ENCODE measurements around the gene BAZ1B. TPM values are rescaled to one million over a fixed set of nuclear protein-coding genes. Genes with fewer than 3 reads are reported as not detected.

The BAZ1B gene
- total RNA-seq, 1 experiment from 2014 or later = 107 TPM

DNA sequence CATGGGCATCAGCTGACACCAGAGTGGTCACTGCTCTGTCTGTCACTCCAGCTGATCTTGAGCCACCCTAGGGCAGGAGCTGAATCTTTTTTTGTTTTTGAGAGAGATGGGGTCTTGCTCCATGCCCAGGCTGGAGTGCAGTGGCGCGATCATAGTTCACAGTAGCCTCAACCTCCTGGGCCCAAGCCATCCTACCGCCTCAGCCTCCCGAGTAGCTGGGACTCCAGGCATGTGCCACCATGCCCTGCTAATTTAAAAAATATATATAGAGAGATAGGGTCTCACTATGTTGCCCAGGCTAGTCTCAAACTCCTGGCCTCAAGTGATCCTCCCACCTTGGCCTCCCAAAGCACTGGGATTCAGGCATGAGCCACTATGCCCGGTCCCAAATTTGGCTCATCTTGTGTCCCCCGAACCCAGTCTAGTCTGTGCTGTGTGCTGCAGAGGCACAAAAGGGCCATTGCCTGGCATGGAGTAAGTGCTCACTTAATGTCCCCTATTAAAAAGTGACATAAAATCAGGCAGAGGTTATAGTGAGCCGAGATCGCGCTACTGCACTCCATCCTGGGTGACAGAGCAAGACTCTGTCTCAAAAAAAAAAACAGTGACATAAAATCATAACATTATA lies 96.6 kb downstream of the BAZ1B start:
- peaks cover 5% of the 10 kb centered on the region; the same call in 1 of the 2 replicates for H3K4me1 ChIP-seq (ENCODE audit: control insufficient read depth, insufficient read depth, low read length)
- DNase-seq (ENCODE audit: low read depth, low spot score) (no peak), ATAC-seq (no peak)
- in situ Hi-C loops (cut with HindIII; ENCODE audit: low pct_unique_long_range_greater_than_20kb, low sequenced_read_pairs) (no loop called here), intact Hi-C loops (cut with micrococcal nuclease; ENCODE audit: unreplicated experiment) (no loop called here)
- CTCF ChIA-PET = no interaction called here
- no peaks in the 10 kb centered on the region for H3K27me3 ChIP-seq (ENCODE audit: control insufficient read depth, insufficient read depth, low read length)
- H3K4me3 ChIP-seq (ENCODE audit: low read depth in 2 of 2, low read length in 2 of 2) = no peak overlapping the region
- POLR2A ChIA-PET = no interaction called here
- no peaks in the 10 kb centered on the region for H3K36me3 ChIP-seq (ENCODE audit: control insufficient read depth, insufficient read depth, low read length)
- H3K27ac ChIP-seq (ENCODE audit: low read length) = no peak overlapping the region
- no peaks in the 10 kb centered on the region for H3K9me3 ChIP-seq (ENCODE audit: control insufficient read depth, insufficient read depth, low read depth, low read length)
- TF ChIP-seq, protein P1, sequence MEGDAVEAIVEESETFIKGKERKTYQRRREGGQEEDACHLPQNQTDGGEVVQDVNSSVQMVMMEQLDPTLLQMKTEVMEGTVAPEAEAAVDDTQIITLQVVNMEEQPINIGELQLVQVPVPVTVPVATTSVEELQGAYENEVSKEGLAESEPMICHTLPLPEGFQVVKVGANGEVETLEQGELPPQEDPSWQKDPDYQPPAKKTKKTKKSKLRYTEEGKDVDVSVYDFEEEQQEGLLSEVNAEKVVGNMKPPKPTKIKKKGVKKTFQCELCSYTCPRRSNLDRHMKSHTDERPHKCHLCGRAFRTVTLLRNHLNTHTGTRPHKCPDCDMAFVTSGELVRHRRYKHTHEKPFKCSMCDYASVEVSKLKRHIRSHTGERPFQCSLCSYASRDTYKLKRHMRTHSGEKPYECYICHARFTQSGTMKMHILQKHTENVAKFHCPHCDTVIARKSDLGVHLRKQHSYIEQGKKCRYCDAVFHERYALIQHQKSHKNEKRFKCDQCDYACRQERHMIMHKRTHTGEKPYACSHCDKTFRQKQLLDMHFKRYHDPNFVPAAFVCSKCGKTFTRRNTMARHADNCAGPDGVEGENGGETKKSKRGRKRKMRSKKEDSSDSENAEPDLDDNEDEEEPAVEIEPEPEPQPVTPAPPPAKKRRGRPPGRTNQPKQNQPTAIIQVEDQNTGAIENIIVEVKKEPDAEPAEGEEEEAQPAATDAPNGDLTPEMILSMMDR (IDR thresholded peaks at IDR 0.05) = no peak
- TF ChIP-seq, protein P2, sequence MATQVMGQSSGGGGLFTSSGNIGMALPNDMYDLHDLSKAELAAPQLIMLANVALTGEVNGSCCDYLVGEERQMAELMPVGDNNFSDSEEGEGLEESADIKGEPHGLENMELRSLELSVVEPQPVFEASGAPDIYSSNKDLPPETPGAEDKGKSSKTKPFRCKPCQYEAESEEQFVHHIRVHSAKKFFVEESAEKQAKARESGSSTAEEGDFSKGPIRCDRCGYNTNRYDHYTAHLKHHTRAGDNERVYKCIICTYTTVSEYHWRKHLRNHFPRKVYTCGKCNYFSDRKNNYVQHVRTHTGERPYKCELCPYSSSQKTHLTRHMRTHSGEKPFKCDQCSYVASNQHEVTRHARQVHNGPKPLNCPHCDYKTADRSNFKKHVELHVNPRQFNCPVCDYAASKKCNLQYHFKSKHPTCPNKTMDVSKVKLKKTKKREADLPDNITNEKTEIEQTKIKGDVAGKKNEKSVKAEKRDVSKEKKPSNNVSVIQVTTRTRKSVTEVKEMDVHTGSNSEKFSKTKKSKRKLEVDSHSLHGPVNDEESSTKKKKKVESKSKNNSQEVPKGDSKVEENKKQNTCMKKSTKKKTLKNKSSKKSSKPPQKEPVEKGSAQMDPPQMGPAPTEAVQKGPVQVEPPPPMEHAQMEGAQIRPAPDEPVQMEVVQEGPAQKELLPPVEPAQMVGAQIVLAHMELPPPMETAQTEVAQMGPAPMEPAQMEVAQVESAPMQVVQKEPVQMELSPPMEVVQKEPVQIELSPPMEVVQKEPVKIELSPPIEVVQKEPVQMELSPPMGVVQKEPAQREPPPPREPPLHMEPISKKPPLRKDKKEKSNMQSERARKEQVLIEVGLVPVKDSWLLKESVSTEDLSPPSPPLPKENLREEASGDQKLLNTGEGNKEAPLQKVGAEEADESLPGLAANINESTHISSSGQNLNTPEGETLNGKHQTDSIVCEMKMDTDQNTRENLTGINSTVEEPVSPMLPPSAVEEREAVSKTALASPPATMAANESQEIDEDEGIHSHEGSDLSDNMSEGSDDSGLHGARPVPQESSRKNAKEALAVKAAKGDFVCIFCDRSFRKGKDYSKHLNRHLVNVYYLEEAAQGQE (IDR thresholded peaks at IDR 0.05; ENCODE audit: insufficient read depth in 1 of 2, low read depth in 2 of 2, low read length in 1 of 2) = no peak
- TF ChIP-seq POLR2AphosphoS5 (IDR thresholded peaks at IDR 0.05; ENCODE audit: low read depth, low read length) = no peak
- TF ChIP-seq SIN3A (IDR thresholded peaks at IDR 0.05; ENCODE audit: borderline replicate concordance, insufficient read depth, low read depth, low read length) = no peak
- no peak for TF ChIP-seq TCF7L2 (IDR thresholded peaks at IDR 0.05; ENCODE audit: low read depth, low read length)
- BruUV-seq (replicated peaks) = no TSS peak

DNA sequence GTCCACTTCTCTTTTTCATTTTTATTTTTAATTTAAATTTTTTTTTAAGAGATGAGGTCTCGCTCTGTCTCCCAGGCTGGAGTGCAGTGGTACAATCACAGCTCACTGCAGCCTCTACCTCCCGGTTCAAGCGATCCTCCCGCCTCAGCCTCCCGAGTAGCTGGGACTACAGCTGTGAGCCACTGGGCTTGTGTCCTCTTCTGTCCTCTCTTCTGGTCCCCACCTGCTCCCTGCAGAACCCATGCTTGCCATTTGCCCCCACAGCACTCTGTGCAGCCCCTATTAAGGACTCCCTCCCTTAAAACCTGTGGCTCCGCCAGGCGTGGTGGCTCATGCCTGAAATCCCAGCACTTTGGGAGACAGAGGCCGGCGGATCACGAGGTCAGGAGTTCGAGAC lies 97.6 kb downstream of the BAZ1B start:
- H3K27ac ChIP-seq (ENCODE audit: low read length) = no peak overlapping the region
- ChIA-PET POLR2A (no interaction called here), CTCF (no interaction called here)
- H3K4me3 ChIP-seq (ENCODE audit: low read depth in 2 of 2, low read length in 2 of 2) = no peak overlapping the region
- H3K4me1 ChIP-seq (ENCODE audit: control insufficient read depth, insufficient read depth, low read length) = no peaks in the 10 kb centered on the region
- H3K36me3 ChIP-seq (ENCODE audit: control insufficient read depth, insufficient read depth, low read length) = no peaks in the 10 kb centered on the region
- BruUV-seq (replicated peaks) = no TSS peak
- ATAC-seq (no peak), DNase-seq (ENCODE audit: low read depth, low spot score) (no peak)
- in situ Hi-C loops (cut with HindIII; ENCODE audit: low pct_unique_long_range_greater_than_20kb, low sequenced_read_pairs) (no loop called here), intact Hi-C loops (cut with micrococcal nuclease; ENCODE audit: unreplicated experiment) (no loop called here)
- H3K27me3 ChIP-seq (ENCODE audit: control insufficient read depth, insufficient read depth, low read length) = no peaks in the 10 kb centered on the region
- H3K9me3 ChIP-seq (ENCODE audit: control insufficient read depth, insufficient read depth, low read depth, low read length) = no peaks in the 10 kb centered on the region
- TF ChIP-seq POLR2AphosphoS5 (IDR thresholded peaks at IDR 0.05; ENCODE audit: low read depth, low read length) (no peak), SIN3A (IDR thresholded peaks at IDR 0.05; ENCODE audit: borderline replicate concordance, insufficient read depth, low read depth, low read length) (no peak), TCF7L2 (IDR thresholded peaks at IDR 0.05; ENCODE audit: low read depth, low read length) (no peak)
- TF ChIP-seq, protein P1 (IDR thresholded peaks at IDR 0.05) = no peak
- TF ChIP-seq, protein P2 (IDR thresholded peaks at IDR 0.05; ENCODE audit: insufficient read depth in 1 of 2, low read depth in 2 of 2, low read length in 1 of 2) = no peak
